Left renal cortex interstitium (tissue), 4 donors: ENCODE results near the gene APC2. TPM values are rescaled to one million over a fixed set of nuclear protein-coding genes. Genes with fewer than 3 reads are reported as not detected.
"Not testable (repeated sequence)": the region's sequence is repeated elsewhere in the genome, so short reads cannot be mapped to it uniquely, and the experiment has no call there.

Experiments
- DNase-seq, 4 donors: peaks; one replicate each; pipeline ENCODE4 v3.0.0-alpha.2; 2013; ENCODE audit warnings: low read depth in 4 of 4, low spot score in 2 of 4, missing footprints in 1 of 4
- polyA plus RNA-seq, 4 donors: library from polyadenylated mRNA; unstranded; fragments of 120-200 nt; gene quantifications; one replicate each; pipeline ENCODE4 v1.2.1, GENCODE V29; 2013; ENCODE audit not compliant: insufficient read length in 4 of 4

Gene APC2
- polyA plus RNA-seq, 4 donors = 1.1 to 2.0 (median 1.8) TPM

DNA sequence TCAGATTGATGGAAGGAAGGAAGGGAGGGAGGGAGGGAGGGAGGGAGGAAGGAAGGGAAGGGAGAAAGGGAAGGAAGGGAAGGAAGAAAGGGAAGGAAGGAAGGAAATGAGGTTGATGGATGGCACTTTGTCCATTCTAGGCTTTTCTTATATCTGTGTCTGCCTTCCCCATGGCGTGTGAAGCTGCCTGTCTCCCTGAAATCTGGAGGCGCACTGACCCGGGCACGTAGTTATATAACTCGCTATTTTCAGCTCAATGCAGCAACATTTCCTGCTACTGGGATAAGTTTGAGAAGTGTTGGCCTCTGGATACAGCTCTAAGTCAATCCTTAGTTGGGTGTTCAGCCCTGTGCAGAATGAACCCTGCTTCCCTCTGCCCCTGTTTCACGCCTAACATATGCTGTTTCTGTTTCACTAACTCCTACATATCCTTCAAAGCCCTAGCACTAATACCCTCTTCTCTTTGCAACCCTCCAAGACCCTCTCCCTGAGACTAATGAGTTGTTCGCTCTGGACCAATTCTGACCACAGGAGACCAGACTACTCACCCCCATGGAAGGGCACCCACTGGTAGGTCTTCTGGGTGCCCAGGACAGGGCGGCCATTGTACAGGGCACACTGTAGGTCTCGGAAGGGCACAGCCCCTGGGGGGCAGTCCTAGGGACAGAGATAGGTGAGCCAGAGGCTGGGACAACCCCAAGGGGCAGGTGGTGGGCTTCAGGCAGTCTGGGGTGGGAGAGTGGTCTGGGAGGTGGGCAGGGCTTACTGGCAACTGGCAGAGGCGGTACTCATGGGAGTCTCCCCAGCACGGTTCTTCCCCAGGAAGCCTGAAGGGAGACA is 59.9 kb downstream of the APC2 start:
- no peak for DNase-seq

DNA sequence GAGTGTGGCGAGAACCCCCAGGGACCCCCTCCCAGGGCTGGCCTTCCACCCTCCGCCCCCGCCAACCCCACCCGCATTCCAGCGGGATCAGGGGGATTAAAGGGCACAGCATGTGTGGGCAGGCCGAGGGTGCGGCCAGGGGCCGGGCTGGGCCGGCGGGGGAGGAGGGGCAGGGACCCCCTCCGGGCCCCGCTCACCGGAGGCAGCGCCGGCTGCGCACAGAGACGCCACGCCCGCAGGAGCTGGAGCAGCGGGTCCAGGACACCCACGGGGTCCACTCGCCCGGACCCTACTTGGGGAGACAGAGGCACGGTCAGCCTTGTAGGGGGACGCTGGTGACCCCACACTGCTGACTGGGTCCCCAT is 60.5 kb downstream of the APC2 start:
- DNase-seq = no peak

DNA sequence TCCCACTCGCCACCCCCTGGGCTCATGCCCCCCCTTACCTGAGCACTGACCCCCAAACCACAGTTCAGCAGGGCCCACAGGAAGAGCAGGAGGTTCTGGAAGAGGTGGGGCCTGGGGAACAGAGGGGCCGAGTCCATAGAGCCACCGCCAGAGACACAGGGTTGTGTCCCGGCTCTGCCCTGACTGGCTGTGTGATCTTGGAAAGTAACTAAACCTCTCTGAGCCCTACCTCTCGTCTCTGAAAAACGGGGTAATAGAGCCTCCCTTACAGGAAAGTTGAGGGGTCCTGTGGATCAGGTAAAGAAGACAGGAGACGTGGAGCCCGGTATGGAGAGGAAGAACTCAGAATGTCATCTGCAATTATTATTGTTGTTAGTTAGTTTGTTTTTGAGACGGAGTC is 60.9 kb downstream of the APC2 start:
- no peak for DNase-seq

DNA sequence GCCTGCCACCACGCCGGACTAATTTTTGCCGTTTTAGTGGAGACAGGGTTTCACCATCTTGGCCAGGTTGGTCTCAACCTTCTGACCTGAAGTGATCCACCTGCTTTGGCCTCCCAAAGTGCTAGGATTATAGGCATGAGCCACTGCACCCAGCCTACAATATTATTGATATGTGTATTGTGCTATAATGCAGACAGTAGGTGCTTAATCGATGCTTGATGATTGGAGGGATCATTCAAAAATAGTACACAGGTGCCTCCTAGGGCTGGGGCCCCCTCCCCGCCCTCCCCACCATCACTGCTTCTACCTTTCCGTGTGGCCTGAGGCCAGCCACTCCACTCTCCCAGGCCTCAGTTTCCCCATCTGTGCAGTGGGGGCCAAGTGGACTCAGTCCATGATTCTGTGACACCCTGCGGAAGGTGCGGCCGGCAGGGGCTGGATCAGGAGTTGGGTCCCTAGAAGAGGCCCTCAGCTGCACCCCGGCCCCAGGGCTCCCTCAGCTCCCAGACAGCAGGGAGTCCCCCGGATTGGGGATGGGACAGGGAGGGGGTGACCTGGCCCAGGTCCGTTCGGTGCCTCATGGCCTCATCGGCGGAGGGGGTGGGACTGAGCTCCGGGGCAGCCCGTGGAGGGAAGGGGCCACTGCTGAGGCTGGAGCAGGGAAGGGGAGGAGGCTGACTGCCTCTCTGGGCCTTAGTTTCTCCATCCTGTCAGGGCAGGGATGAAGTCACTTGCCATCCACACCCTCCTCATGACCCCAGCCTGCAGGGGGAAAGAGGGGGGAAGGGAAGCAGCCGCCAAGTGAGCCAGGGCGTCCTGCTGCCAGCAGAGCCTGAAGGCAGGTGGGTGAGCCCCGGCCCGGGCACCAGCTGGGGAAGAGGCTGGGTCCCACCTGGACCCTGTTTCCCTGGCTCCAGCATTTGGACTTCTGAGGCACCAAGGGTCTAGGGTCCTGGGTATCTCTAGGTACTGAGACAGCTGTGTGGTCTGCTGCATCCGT is 61.7 kb downstream of the APC2 start:
- no peak for DNase-seq

DNA sequence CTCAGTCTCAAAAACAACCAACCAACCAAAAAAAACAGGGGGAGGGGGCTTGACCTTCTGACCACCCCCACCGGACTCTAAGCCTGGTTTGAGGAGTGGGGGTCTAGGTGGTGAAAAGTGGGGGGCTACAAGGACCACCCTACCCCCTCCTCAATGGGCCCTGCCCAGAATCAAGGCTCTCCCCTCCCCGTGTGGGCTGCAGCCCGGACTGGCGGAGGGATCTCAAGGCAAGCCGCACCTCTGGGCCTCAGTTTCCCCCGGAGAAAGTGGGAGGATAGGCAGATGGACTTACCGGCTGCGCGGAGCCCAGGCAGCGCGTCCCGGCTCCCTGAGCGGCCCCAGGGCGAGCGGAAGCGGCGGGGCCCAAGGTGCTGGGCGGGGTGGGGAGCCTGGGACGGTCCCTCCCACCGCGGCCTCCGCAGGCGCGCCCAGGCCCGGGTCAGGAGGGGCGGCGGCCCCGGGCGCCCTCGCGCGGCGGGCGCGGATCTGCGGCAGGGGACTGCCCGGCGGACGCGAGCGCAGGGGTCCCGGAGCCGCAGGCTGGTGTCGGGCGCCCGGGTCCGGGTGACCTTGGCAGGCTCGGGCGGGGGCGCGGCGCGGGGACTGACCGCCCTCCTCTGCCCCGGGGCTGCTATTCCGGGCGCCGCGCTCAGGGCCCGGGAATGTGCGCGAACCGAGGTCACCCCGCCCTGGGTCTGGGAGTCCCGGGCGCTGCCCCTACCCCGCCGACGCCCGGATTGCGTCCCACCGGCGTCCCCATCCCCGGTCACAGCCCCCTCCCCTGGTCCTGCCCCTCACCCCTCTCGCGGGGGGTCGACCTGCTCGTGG is 63.0 kb downstream of the APC2 start, which contains the start of gene ADAMTSL5:
Gene ADAMTSL5, minus strand, starts transcription at position 349 of the 828 bp plus-strand sequence. CDS start 2,076 bp downstream, outside the sequence.
- DNase-seq = no peak

DNA sequence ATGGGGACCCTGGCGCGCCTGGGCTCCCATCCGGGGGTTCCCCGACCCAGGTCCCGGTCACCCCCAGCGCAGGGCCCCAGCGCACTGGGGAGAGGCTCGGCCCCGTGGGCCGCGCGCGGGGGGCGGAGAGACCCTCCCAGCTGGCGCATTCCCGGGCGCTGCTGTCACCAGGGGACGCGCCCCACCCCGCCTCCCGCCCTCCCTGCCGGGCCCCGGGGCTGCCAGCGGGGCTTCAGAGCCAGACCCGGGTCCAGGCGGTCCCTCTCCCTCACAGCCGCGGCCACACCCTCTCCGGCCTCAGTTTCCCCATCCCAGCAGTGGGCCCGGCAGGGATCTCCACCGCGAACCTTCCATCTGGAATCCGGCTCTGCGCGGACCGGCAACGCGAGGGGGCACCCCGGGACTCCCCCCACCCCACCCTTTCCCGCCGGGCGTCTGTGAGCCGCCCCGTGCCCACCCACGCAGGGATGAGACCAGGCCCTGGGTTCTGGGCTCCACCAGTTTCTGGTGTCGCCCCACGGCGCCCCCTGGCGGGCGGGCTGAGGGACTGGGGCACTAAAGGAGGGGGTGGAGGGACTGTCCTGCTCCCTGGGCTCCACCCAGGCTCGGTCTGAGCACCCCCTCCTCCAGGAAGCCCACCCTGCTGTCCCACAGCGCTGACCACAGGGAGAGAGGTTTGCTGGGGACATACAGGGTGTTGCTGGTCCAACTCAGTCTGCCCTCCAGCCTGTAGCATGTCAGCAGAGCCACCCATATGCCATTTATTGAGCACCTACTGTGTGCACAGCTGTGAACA is 63.8 kb downstream of the APC2 start:
- DNase-seq = no peak

DNA sequence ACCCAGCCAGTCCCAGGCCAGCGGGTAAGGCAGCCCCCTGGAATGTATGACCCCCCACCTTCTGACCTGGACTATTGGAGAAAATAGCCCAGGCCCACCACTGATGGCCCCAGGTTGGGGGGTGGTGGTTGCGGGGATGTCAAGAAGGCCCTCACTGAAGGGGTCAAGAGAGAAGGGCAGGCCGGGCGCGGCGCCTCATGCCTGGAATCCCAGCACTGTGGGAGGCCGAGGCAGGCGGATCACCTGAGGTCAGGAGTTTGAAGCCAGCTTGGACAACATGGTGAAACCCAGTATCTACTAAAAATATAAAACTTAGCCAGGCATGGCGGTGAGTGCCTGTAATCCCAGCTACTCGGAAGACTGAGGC is 64.4 kb downstream of the APC2 start:
- no peak for DNase-seq

DNA sequence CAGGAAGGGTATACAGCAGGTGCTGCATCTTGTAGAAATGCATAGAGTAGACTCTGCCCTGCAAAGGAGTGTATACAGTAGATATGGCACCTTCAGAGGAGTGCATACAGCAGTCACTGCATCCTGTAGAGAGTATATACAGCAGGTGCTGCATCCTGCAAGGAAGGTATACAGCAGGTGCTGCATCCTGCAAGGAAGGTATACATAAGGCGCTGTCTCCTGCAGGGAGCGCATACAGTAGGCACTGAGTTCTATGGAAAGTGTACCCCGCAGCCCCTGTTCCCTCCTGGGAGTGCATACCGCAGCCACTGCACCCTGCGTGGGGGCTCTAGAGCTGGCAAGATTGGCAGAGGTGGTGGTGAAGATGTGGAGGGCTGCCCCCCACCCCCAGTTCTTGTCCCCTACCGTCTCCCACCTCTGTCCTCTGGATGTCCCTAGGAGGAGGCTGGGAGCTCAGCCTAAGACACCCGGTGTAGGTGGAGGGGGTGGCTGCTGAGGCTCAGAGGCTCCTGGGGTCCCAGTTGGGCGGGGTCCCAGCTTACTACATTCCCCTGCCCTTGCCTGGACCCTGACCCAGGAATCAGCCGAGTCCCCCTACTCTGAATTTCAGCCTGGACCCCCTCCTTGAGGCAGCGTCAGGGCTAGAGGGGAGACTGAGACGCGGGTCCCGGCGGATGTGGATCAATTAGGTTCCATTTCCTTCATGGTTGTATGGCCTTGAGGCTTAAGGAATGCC is 65.2 kb downstream of the APC2 start:
- DNase-seq = no peak

DNA sequence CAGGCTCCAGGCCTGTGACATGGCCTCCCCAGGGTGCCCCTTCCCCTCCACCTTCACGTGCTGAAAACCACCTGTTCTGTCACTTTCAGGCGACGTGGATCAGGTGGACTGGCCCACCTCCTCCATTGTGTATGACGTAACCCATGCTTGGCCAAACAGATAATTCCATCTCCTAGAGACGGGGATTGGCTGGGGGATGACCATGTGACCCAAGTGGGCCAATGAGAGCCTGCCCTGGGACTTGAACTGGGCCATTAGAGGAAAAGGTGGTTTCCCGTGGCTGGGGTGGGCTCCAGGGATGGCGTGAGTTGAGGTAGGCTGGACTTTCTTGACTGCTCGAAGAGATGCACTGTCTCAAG is 66.5 kb downstream of the APC2 start:
- no peak for DNase-seq

DNA sequence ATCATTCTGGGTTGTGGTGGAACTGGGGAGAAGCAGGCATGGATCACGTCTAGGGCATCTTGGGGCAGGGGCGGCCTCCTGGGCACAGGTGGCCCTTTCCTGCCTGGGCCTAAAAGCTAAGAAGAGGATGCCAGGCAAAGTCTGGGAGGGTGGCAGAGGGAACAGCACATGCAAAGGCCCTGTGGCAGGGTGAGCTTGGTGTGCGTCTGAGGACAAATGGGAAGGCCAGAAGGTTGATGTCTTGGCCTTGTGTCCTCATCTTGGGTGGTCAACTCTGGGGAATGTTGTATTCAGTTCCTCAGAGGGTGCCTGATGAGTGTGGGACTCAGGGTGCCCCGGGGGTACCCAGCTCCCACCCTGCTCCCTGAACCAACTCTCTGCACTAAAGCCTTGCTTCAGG is 68.5 kb downstream of the APC2 start:
- DNase-seq = no peak

DNA sequence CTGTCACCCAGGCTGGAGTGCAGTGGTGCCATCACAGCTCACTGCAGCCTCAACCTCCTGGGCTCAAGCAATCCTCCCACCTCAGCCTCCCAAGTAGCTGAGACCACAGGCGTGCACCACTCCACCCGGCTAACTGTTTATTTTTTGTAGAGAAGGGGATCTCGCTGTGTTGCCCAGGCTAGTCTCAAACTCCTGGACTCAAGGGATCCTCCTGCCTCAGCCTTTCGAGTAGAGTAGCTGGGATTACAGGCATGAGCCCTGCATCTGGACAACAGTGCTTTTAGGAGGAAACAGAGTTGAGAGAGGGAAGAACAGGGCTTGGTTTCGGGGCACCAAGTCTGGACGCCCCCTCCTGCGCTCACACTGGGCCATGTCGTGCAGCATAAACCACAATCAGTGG is 69.9 kb downstream of the APC2 start:
- not testable (repeated sequence) for DNase-seq

DNA sequence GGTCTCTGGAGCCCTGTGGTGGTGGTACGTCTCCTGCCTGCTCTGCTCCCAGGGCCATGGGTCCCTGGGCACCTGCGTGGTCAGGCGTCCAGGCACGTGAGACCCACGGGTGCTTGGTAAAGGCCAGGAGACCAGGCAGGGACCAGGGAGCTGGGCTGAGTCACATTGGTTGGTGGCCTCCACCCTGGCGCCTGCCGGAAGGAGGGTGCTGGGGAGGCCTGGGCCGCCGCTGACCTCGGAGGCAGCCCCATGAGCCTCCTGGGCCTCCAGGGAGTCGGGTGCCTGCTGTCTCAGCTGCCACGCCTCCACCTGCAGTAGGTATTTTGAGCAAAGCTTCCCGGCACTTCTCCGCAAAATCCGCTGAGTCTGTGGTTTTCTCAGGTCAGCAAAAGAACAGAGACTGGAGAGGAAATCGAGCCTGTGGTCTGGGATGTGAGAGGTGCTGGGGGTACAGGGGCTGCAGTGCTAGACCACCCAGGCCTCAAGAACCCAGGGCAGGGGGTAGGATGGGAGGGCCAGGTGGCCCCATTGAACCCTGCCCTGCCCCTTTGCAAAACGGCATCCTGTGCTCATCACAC is 70.4 kb downstream of the APC2 start:
- DNase-seq = no peak

DNA sequence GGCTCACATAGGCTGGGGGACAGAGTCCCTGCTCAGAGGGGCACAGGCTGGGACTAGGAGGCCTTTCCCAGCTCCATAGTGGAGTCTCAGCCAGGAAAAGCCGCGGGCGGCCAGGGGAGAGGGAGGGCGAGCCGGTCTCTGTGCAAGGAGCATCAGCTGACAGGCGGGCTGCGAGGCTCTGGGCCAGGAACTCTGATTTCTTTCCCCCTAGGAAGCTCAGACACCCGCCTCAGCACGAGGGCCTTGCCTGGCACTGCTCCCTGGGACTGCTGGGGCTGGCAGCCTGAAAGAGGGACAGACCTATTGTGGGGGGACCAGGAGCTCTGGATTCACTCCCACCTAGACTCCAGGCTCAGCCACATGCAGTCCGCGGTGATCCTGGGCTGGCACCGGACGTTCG is 71.7 kb downstream of the APC2 start:
- DNase-seq = no peak

DNA sequence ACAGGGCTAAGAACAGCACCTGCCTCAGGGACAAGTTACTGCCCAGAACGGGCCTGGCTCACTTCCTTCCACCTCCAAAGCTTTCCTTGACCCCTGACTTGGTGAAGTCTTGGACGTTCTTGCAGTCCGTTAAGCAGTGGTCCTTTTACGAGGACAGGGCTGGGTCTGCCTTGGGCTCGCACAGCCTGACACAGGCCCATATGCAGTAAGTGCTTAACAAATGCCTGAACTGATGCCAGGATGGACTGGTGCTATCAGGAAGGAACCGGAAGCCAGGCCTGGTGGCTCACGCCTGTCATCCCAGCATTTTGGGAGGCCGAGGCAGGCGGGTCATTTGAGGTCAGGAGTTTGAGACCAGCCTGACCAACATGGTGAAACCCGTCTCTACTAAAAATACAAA is 72.1 kb downstream of the APC2 start:
- no peak for DNase-seq

DNA sequence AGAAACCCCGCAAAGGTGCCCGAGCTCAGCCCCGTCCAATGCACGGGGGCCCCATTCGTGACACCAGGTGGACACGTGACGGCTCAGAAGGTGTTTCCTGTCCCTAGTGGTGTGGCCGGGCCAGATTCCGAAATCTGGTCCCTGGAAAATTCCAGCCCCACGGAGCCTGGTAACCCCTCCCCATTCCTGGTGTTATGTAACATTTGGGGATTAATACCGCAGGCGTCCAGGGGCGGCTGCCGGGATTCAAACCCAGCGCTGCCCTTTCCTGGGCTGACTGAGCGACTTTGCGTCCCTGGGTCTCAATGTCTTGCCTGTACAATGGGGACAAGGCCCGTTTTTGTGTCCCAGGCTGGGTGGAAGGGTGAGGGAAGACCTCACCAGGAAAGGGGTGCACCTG is 72.9 kb downstream of the APC2 start:
- DNase-seq = no peak
